ENCODE measurements around the gene PTPRK. TPM values are rescaled to one million over a fixed set of nuclear protein-coding genes. Genes with fewer than 3 reads are reported as not detected.

The PTPRK gene
- total and polyA plus RNA-seq, 2 of the 13 experiments (the other 11 are each of a cell fraction or from before 2014, with no cell fraction given), result 43.6 to 98.3 TPM

- TF ChIP-seq, protein P1, sequence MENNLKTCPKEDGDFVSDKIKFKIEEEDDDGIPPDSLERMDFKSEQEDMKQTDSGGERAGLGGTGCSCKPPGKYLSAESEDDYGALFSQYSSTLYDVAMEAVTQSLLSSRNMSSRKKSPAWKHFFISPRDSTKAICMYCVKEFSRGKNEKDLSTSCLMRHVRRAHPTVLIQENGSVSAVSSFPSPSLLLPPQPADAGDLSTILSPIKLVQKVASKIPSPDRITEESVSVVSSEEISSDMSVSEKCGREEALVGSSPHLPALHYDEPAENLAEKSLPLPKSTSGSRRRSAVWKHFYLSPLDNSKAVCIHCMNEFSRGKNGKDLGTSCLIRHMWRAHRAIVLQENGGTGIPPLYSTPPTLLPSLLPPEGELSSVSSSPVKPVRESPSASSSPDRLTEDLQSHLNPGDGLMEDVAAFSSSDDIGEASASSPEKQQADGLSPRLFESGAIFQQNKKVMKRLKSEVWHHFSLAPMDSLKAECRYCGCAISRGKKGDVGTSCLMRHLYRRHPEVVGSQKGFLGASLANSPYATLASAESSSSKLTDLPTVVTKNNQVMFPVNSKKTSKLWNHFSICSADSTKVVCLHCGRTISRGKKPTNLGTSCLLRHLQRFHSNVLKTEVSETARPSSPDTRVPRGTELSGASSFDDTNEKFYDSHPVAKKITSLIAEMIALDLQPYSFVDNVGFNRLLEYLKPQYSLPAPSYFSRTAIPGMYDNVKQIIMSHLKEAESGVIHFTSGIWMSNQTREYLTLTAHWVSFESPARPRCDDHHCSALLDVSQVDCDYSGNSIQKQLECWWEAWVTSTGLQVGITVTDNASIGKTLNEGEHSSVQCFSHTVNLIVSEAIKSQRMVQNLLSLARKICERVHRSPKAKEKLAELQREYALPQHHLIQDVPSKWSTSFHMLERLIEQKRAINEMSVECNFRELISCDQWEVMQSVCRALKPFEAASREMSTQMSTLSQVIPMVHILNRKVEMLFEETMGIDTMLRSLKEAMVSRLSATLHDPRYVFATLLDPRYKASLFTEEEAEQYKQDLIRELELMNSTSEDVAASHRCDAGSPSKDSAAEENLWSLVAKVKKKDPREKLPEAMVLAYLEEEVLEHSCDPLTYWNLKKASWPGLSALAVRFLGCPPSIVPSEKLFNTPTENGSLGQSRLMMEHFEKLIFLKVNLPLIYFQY (CRISPR knock-in tag; IDR thresholded peaks at IDR 0.05; ENCODE audit: borderline replicate concordance), result no peak
- TF ChIP-seq ZNF616 (CRISPR knock-in tag; IDR thresholded peaks at IDR 0.05; ENCODE audit: low read depth), result no peak
- TF ChIP-seq ZNF747 (CRISPR knock-in tag; IDR thresholded peaks at IDR 0.05; ENCODE audit: borderline replicate concordance), result no peak
- TF ChIP-seq FOXC1 (CRISPR knock-in tag; IDR thresholded peaks at IDR 0.05; ENCODE audit: borderline replicate concordance), result 0 out of 2 replicates have a peak, but pooled peaks have one; percentile 38
- TF ChIP-seq RARG (CRISPR knock-in tag; IDR thresholded peaks at IDR 0.05; ENCODE audit: low read depth), result no peak
- TF ChIP-seq BCL6 (CRISPR knock-in tag; IDR thresholded peaks at IDR 0.05), result peak; percentile 27; the same call in 1 of the 2 replicates
- peak; percentile 94 for TF ChIP-seq ZNF317 (CRISPR knock-in tag; IDR thresholded peaks at IDR 0.05)
- no peak for TF ChIP-seq PITX1 (CRISPR knock-in tag; IDR thresholded peaks at IDR 0.05)
- TF ChIP-seq SNAI1 (CRISPR knock-in tag; IDR thresholded peaks at IDR 0.05; ENCODE audit: borderline replicate concordance), result no peak
- TF ChIP-seq, protein P2, sequence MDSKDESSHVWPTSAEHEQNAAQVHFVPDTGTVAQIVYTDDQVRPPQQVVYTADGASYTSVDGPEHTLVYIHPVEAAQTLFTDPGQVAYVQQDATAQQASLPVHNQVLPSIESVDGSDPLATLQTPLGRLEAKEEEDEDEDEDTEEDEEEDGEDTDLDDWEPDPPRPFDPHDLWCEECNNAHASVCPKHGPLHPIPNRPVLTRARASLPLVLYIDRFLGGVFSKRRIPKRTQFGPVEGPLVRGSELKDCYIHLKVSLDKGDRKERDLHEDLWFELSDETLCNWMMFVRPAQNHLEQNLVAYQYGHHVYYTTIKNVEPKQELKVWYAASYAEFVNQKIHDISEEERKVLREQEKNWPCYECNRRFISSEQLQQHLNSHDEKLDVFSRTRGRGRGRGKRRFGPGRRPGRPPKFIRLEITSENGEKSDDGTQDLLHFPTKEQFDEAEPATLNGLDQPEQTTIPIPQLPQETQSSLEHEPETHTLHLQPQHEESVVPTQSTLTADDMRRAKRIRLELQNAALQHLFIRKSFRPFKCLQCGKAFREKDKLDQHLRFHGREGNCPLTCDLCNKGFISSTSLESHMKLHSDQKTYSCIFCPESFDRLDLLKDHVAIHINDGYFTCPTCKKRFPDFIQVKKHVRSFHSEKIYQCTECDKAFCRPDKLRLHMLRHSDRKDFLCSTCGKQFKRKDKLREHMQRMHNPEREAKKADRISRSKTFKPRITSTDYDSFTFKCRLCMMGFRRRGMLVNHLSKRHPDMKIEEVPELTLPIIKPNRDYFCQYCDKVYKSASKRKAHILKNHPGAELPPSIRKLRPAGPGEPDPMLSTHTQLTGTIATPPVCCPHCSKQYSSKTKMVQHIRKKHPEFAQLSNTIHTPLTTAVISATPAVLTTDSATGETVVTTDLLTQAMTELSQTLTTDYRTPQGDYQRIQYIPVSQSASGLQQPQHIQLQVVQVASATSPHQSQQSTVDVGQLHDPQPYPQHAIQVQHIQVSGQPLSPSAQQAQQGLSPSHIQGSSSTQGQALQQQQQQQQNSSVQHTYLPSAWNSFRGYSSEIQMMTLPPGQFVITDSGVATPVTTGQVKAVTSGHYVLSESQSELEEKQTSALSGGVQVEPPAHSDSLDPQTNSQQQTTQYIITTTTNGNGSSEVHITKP (CRISPR knock-in tag; IDR thresholded peaks at IDR 0.05; ENCODE audit: low read depth), result no peak
- TF ChIP-seq TCF12 (IDR thresholded peaks at IDR 0.05), result no peak
- no peak for TF ChIP-seq TCF12 (CRISPR knock-in tag; IDR thresholded peaks at IDR 0.05)
- TF ChIP-seq PHF5A (CRISPR knock-in tag; IDR thresholded peaks at IDR 0.05; ENCODE audit: low read depth, unreplicated experiment), result no peak
- TF ChIP-seq ZNF292 (CRISPR knock-in tag; IDR thresholded peaks at IDR 0.05; ENCODE audit: borderline replicate concordance, low read depth), result no peak
- no peak for TF ChIP-seq PRDM15 (CRISPR knock-in tag; IDR thresholded peaks at IDR 0.05)
- TF ChIP-seq, protein P3, sequence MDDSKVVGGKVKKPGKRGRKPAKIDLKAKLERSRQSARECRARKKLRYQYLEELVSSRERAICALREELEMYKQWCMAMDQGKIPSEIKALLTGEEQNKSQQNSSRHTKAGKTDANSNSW (CRISPR knock-in tag; IDR thresholded peaks at IDR 0.05; ENCODE audit: borderline replicate concordance), result no peak
- peak; percentile 33; the same call in 1 of the 2 replicates for TF ChIP-seq JUN (CRISPR knock-in tag; IDR thresholded peaks at IDR 0.05)
Observed at GRCh38 chr6:128495536-128496333, 24.7 kb downstream of the PTPRK start (continued).

All from HepG2 (cell line).